ENCODE results near the gene SPPL2B.

GRCh38 chr19:2331601-2332246 lies 3.2 kb downstream of the SPPL2B start:
- TF ChIP-seq EZH2phosphoT487 (conservative IDR thresholded peaks at IDR 0.05; ENCODE audit: low read length) (no peak), CTCF (IDR thresholded peaks at IDR 0.05; ENCODE audit: insufficient read depth, low read length, poor library complexity, severe bottlenecking) (no peak)

Measured in SU-DHL-6 (cell line).